C4-2B (cell line): Measurements from ENCODE around the gene LRIT1.

Source experiments
- ZFX ChIP-seq: fragments of 450-650 bp; IDR thresholded peaks from 2 replicates; pipeline ENCODE4 v1.6.1; 2017
- TF ChIP-seq, protein P1 (sequence below): fragments of 450-650 bp; conservative IDR thresholded peaks from 2 replicates; pipeline ENCODE4 v1.5.1; 2017; ENCODE audit warnings: mild to moderate bottlenecking

DNA sequence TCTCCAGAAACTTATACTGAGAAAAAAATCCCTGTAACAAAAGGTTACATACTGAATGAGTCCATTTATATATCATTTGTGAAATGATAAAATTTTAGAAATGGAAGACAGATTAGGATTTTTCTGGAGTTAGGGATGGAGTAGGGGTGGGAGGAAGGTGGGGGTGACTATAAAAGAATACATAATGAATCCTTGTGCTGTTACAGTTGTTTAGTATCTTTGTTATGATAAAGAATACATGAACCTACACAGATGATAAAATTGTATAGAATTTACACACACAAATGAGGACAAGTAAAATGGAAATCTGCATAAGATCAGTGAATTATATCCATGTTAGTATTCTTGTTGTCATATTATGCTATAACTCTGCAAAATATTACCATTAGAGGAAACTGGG, 45.3 kb upstream of the LRIT1 start:
- TF ChIP-seq, protein P1, sequence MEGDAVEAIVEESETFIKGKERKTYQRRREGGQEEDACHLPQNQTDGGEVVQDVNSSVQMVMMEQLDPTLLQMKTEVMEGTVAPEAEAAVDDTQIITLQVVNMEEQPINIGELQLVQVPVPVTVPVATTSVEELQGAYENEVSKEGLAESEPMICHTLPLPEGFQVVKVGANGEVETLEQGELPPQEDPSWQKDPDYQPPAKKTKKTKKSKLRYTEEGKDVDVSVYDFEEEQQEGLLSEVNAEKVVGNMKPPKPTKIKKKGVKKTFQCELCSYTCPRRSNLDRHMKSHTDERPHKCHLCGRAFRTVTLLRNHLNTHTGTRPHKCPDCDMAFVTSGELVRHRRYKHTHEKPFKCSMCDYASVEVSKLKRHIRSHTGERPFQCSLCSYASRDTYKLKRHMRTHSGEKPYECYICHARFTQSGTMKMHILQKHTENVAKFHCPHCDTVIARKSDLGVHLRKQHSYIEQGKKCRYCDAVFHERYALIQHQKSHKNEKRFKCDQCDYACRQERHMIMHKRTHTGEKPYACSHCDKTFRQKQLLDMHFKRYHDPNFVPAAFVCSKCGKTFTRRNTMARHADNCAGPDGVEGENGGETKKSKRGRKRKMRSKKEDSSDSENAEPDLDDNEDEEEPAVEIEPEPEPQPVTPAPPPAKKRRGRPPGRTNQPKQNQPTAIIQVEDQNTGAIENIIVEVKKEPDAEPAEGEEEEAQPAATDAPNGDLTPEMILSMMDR, result no peak
- TF ChIP-seq ZFX, result no peak
